Measurements from ENCODE around the gene MS4A12.
"Not testable (repeated sequence)": the region's sequence is repeated elsewhere in the genome, so short reads cannot be mapped to it uniquely, and the experiment has no call there.

The MS4A12 gene, protein sequence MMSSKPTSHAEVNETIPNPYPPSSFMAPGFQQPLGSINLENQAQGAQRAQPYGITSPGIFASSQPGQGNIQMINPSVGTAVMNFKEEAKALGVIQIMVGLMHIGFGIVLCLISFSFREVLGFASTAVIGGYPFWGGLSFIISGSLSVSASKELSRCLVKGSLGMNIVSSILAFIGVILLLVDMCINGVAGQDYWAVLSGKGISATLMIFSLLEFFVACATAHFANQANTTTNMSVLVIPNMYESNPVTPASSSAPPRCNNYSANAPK
- total RNA-seq = 0 to 1.2 (median 0) reads per million in 17 experiments

DNA sequence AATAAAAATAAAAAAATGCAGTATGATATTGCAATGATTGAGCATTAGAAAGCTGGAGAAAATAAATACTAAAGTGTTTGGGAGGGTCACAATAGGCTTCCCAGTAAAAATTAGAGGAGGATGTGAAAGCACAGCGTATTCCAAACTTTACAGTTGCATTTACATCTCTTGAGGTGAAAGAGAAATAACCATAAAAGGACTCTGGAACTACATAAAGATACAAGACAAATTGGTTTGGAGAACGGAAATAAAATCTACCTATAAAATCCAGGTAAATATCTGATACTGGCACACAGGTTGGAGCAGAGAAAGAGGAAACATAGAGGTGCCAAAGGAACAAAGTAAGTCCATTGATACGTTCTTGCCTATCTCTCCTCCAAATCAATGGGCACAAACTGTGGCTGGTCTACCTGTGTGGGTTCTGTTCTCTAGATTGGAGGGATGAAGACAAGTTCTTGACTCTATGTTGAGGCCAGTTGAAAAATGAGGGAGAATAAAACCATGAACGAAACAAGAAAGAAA lies at the start of gene MS4A12:
TSS of gene MS4A12 (plus strand) at position 291 of the 522 bp plus-strand sequence. CDS start 4,541 bp downstream, outside the sequence.
- no peak for DNase-seq

DNA sequence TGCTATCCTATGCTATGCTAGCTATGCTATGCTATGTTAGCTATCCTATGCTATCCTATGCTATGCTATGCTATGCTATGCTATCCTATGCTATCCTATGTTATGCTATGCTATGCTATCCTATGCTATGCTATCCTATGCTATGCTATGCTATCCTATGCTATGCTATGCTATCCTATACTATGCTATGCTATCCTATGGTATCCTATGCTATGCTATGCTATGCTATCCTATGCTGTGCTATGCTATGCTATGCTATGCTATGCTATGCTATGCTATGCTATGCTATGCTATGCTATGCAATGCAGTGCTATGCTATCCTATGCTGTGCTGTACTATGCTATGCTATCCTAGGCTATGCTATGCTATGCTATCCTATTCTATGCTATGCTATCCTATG lies 45.5 kb upstream of the MS4A12 start:
- no peak for DNase-seq

DNA sequence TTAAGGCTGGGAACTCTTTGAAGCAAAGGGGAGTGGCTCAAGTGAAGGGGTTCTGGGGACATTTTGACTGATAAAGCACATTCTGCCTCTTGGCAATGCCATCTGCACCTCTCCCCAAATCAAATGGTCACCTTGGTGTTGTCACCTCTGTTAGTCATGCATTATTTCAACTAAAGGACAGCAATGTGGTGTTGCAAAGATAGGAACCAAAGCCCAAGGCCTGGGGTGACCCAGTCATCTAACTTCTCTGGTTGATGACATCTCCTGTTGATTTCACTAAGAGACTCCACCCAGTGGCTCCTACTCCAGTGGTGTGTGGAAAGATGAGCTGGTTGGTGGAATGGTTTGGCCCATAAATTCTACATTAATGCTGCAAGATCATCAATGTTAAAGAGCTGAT lies 44.7 kb upstream of the MS4A12 start:
- DNase-seq = peak; percentile 18 to 55 (median 40)

DNA sequence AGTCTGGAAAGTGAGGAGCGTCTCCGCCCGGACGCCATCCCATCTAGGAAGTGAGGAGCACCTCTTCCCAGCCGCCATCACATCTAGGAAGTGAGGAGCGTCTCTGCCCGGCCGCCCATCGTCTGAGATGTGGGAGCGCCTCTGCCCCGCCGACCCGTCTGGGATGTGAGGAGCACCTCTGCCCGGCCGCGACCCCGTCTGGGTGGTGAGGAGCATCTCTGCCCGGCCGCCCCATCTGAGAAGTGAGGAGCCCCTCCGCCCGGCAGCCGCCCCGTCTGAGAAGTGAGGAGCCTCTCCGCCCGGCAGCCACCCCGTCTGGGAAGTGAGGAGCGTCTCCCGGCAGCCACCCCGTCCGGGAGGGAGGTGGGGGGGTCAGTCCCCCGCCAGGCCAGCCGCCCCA lies 41.4 kb upstream of the MS4A12 start:
- DNase-seq = not testable (repeated sequence)

DNA sequence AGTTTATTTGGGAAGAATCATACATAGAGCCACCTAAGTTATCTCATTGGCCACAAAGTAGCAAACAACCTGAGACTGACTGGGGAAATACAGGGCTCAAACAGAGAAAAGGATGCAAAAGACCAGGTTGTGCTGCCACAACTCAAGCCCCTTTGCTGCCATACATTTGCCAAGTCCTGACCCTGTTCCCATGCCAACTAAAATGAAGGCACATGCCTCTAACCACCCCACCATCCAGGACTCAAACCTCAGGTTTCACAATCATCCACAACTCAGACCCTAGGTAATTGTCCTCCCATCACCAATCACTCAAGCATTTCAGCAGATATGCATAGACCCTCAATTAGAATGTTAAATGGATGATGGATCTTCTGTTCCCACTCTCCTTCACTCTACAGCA lies 38.4 kb upstream of the MS4A12 start:
- DNase-seq = no peak

DNA sequence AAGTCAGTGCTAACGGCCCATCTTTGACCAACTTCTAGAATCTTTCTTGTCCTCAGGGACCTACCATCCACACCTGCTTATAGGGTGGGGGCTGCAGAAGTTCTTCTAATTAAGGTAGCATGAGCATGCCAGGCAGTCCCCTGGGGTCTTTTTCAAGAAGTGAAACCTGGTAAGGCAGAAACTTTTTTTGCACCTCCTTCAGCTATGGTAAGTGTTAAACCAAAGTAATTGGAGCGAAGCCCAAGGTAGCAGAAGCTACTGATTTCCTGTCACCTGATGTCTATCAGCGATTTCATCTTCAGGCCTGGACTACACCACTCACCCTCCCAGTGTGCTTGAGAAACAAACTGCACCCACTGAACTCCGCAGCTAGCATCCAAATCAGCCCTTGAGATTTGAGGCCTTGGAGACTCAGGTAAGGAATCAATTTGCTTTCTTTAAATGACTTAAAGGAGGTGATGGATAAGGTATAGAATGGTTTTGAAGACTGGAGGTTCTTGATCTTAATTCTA lies 37.0 kb upstream of the MS4A12 start, which contains the start of gene MS4A1:
TSS of gene MS4A1 (plus strand) at position 317 of the 512 bp plus-strand sequence. CDS start 6,528 bp downstream, outside the sequence.
- no peak for DNase-seq

DNA sequence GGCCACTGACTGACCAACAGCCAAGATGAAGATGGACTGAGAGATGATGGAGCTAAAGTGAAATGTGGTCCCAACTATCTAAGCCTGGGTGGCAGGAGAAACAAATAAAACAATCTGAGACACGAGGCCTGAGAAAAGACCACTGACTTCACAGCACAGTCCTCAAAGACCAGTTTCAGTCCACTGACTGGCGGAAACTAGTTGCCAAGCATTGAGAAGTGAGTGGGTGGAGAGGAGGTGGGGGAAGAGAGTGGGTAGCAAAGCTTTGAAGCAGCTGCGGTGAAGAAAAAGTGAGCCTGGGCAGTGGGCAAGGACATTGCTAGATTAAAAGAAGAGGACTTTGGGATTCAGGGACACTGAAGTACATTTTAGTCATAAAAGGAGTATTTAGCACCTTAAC lies 35.0 kb upstream of the MS4A12 start:
- no peak for DNase-seq

DNA sequence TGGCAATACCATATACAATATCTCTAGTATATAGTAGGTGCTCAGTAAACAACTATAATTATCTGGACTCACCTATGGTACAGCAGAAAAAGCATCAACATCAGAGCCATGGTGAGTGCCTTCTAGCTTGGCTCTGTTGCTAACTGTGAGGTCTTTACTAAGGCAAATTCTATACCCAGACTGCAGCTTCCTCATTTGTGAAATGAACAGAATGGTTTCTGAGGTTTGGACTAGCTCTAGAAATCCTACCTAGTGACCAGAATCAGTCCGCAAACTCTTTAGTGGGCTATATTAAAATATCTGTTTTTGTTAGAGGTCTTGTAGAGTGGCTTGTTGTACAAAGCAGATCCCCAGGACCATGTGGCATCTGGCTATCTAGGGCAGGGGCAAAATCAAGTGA lies 33.2 kb upstream of the MS4A12 start:
- no peak for DNase-seq

DNA sequence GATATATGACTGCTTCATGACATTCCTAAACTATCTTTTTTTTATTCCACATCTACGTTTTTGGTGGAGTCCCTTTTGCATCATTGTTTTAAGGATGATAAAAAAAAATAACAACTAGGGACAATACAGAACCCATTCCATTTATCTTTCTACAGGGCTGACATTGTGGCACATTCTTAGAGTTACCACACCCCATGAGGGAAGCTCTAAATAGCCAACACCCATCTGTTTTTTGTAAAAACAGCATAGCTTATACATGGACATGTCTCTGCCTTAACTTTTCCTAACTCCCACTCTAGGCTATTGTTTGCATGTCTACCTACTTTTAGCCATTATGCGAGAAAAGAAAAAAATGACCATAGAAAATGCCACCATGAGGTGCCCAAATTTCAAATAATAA lies 23.7 kb upstream of the MS4A12 start:
- no peak for DNase-seq

DNA sequence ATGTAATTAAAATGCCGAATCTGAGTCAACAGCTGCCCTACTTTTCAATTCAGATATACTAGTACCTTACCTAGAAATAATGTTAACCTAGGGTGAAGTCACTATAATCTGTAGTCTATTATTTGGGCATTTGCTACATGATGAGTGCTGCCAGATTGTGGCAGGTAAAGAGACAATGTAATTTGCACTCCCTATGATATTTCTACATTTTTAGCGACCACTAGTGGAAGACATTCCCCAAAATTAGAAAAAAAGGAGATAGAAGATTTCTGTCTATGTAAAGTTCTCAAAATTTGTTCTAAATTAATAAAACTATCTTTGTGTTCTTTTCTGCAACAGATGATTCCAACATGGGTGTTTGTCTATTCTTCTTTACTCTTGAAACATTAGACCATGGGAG lies 22.9 kb upstream of the MS4A12 start:
- no peak for DNase-seq

DNA sequence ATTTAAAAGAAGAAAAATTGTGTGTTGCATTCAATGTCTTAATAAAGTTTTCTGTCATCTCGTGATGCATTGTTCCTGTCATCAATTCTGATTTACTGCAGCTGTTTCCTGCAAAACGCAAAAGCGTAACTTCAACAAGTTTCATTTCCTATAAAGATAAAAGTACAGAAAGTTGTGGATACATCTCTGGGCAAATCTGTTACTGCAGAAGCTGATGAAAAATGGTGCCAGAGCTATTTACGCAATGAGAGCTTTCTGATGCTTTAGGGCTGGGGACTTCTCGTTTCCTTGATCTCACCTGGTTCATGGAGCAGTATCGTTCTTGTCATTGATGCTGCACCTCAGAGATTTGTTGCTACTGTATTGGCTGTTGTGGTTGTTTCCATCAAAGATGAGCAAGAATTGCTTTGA lies 15.5 kb upstream of the MS4A12 start:
- peak; percentile 40 to 86 (median 62) for DNase-seq

DNA sequence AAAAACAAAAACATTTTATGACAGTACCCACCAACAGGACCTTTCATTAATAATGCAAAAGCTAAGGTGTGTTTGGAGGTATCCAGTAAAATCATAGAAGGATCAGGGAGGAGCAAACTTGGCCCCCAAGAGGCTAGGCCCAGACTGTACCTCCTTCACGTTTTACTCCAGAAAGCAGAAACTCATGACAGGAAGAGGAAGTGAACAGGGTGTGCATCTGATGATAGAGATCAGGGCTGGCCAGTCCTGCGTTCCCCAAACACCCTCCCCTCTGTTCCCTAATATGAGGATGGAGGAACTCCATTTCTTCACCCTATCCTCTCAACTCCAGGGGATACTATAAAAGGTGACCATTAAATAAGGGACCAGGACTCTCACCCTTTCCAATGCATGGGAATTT lies 10.2 kb upstream of the MS4A12 start:
- peak; percentile 37 to 75 (median 60) for DNase-seq

DNA sequence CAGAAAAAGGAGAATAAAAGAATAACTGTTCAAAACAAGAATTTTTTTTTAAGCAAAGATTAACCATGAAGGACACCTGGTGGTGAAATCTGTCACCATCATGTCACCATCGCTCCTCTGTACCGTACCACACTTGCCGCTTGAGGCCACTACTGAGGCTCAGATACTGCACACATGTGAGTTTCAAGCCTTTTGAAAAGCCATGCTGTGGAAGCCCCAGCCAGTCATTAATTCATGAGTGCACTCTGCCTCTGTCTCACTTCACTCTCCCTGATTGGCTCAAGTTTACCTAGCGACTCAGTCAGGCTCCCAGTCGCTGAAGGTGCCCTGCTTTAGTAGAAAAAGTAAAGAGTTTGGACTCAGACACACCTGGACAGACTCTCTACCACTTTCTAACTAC lies 6.6 kb upstream of the MS4A12 start:
- peak; percentile 50 to 71 (median 62) for DNase-seq

DNA sequence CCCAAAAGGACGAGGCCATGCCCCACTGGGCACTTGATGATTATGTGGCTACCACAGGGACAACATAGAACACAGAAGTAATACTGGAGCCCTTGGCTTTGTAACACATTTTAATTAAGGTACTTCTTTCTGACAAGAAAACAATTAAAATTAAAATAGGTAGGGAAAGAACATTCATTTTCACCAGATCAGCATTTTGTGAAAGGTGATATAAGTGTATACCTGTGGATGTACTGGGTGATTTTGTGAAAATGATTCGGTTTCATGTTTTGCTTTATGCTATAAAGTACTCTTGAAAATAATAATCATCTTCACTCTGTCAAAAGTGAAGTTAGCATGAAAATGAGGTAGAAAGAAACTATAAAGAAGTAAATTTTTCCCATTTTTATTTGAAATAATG lies 876 bp downstream of the MS4A12 start:
- no peak for DNase-seq

DNA sequence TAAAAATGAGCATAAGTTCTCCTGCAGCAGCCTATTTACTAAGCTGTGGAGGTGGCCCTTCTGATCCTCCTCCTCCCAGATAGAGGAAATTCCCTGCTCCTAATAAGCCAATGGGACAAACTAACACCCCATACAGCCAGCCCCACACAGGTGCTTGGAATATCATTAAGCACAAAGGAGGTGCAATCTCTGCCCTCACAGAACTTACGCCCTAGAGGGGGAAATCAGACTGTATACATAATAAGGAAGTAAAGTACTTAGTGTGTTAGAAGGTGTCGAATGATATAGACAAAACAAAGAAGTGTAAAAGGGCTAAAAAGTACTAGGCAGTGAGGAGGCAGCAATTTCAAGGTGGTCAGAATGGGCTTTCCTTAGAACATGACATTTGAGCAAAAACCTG lies 5.8 kb downstream of the MS4A12 start:
- peak in 3 of 4 experiments; percentile 19 to 49 (median 28) for DNase-seq

DNA sequence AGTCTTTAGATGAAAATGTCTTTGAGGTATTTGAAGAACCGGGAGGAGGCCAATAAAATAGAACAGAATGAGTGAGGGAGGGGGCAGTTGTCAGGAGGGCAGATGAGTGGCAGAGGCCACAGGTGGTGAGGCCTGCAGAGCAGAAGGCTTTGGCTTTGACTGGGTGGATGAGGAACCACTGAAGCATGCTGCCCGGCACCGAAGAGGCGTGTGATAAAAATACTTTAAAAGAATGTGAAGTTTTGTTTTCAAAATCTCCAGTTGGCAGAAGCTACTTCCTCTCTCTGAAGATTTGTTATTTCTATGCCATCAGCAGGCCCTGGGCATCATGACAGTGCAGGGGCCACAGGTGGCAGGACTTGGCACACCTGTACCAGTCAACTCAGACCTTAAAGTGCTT lies 6.3 kb downstream of the MS4A12 start:
- peak; percentile 53 to 80 (median 64) for DNase-seq

DNA sequence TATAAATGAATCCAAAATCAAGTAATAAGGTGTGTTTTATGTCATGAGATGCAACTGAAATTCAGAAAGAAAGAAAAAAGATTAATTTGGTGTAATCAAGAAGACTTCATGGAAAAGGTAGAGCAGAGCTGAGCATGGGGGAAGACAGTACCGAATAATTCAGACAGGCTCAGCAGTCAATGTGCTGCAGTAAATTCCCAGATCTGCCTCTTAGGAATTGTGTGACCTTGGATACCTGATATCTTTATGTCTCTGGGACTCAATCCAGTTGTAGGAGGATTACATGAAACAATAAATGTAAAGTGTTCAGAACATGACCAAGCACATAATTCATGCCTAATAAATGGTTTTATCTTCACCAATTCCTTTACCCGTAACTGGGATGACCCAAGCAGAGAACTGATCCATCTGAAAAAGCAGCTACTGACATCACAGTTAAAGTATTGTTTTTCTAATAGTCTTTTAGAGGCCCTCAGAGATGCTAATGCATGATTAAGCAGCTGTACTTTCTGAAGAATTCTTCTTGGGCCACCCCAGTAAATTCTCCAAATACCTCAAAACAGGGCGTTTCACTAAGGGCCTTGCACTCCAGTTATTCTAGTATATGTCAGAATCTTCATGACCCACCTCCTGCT lies 7.8 kb downstream of the MS4A12 start:
- no peak for DNase-seq

DNA sequence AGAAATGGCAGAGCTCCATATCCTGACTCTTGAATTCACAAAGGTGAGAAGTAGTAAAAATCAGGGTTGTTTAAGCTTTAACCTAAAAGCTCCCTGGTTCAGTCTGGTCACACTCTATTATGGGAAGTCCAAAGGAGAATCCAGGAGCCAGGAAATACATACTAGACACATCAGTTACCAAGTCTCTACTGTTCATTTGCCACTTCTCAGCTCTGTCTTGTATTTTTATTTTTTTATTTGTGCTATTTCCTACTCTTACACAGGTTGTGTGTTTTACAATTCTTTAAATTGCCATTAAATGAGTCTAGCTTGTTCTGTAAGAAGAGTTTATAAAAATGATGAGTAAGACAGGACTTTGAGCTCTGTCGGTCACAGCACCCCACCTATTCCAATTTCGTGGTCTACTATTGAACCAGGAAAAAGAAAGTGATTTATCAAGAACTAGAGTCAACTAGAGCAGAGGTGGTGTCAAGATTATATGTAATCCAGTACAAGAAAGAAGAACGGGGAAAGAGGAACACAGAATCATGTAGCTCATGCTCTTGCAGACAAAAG lies 9.7 kb downstream of the MS4A12 start:
- peak in 2 of 4 experiments; percentile 19 to 24 for DNase-seq

DNA sequence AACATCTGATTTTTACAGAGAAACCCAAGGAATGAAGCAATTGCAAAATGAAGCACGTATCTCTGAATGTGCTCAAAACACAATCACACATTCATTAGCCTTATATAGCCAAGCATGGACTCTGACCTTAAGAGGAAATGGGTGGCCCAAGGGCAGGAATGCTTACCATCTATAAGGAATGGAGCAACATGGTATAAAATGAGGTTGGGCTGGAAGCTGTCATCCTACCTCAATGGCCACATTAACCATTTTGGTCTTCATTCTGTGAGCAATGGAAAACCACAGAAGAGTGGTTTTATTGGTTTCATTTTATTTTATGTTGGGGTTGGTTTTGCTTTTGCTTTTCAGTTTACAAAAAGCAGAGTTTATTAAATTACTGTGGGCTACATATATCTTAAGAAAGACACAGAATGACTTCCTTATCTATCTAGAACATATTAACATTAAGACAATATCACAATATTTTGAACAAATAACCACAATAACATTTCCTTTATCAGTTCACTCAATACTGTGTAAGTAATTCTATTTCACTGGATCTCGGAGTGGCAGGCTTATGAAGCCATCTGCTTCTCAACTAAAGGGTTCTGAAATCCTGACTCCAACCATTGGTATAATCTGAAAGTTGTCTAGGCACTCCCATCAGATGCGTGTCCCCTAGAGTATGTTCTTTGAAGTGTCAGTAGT lies 11.8 kb downstream of the MS4A12 start:
- no peak for DNase-seq

DNA sequence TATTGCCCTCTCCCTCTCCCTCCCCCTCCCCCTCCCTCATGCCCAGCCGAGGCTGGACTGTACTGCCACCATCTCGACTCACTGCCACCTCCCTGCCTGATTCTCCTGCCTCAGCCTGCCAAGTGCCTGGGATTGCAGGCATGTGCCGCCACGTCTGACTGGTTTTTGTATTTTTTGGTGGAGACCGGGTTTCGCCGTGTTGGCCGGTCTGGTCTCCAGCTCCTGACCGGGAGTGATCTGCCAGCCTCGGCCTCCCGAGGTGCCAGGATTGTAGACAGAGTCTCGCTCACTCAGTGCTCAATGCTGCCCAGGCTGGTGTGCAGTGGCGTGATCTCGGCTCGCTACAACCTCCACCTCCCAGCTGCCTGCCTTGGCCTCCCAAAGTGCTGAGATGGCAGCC lies 17.0 kb downstream of the MS4A12 start:
- not testable (repeated sequence) for DNase-seq

DNA sequence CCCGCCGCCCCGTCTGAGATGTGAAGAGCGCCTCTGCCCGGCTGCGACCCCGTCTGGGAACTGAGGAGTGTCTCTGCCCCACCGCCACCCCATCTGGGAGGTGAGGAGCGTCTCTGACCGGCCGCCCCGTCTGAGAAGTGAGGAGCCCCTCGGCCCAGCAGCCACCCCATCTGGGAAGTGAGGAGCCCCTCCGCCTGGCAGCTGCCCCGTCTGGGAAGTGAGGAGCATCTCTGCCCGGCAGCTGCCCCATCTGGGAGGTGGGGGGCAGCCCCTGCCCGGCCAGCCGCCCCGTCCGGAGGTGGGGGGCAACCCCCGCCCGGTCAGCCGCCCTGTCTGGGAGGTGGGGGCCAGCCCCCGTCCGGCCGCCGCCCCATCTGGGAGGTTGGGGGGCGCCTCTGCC lies 17.6 kb downstream of the MS4A12 start:
- DNase-seq = not testable (repeated sequence)

DNA sequence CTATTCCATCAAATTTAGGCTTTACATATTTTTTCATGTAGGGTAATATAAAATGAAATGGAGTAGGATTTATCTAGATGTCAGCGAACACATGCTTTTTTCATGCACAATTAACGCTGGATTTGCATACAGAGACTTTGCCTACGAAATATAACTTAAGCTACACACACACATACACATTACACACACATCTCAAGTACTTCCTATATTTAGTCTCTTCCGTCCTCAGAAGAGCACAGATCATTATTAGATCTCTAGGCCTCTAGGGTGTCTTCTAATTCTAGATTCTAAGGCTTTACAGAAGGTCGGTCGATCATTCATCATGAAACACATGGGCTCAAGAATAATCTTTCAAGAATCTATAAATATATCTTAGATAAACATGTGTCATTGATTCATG lies 18.8 kb downstream of the MS4A12 start:
- peak in 1 of 4 experiments; percentile 16 for DNase-seq
